H9 (cell line): ENCODE data around the gene NAA16. TPM values are rescaled to one million over a fixed set of nuclear protein-coding genes. Genes with fewer than 3 reads are reported as not detected.
A peak's percentile ranks its signal among the peaks of the same experiment; 100 is the strongest.

Experiments used
- DNase-seq: peaks from one replicate; pipeline ENCODE4 v3.0.0-alpha.2; 2017
- H2AFZ ChIP-seq: one replicate; pipeline ENCODE4 v1.6.1; 2013; ENCODE audit warnings: mild to moderate bottlenecking, low read length, control low read depth, moderate library complexity
- H2AK5ac ChIP-seq: 2 replicates; pipeline ENCODE4 v1.6.1; 2013; ENCODE audit warnings: low read length, control low read depth, mixed read lengths; ENCODE audit not compliant: insufficient read length
- H2BK120ac ChIP-seq: one replicate; pipeline ENCODE4 v1.6.1; 2013; ENCODE audit warnings: low read depth, mild to moderate bottlenecking, low read length, control low read depth, inconsistent platforms; ENCODE audit not compliant: poor library complexity, severe bottlenecking
- H2BK12ac ChIP-seq: 2 replicates; pipeline ENCODE4 v1.6.1; 2013; ENCODE audit warnings: low read length, control low read depth, mixed read lengths, low read depth; ENCODE audit not compliant: insufficient read length
- H2BK15ac ChIP-seq: 2 replicates; pipeline ENCODE4 v1.6.1; 2013; ENCODE audit warnings: low read depth, low read length, control low read depth
- H2BK20ac ChIP-seq: one replicate; pipeline ENCODE4 v1.6.1; 2013; ENCODE audit warnings: low read depth, mild to moderate bottlenecking, low read length, control low read depth, inconsistent platforms; ENCODE audit not compliant: poor library complexity, severe bottlenecking
- H2BK5ac ChIP-seq: 2 replicates; pipeline ENCODE4 v1.6.1; 2013; ENCODE audit warnings: low read length, control low read depth, mixed read lengths; ENCODE audit not compliant: insufficient read length
- H3K14ac ChIP-seq: 2 replicates; pipeline ENCODE4 v1.6.1; 2013; ENCODE audit warnings: low read length, control low read depth; ENCODE audit not compliant: insufficient read depth
- H3K18ac ChIP-seq: 2 replicates; pipeline ENCODE4 v1.6.1; 2013; ENCODE audit warnings: low read depth, mild to moderate bottlenecking, mixed read lengths, low read length, control low read depth; ENCODE audit not compliant: insufficient read length
- H3K23ac ChIP-seq: 2 replicates; pipeline ENCODE4 v1.6.1; 2013; ENCODE audit warnings: low read length, control low read depth, mixed read lengths, low read depth; ENCODE audit not compliant: insufficient read length
- H3K23me2 ChIP-seq: 2 replicates; pipeline ENCODE4 v1.6.1; 2013; ENCODE audit warnings: low read depth, mild to moderate bottlenecking, mixed read lengths, low read length, control low read depth; ENCODE audit not compliant: insufficient read length, poor library complexity, severe bottlenecking
- H3K27ac ChIP-seq: 2 replicates; pipeline ENCODE4 v1.5.1; 2013; ENCODE audit warnings: low read length, control low read depth, mixed read lengths, low read depth; ENCODE audit not compliant: insufficient read length
- H3K27me3 ChIP-seq: 2 replicates; pipeline ENCODE4 v1.6.1; 2013; ENCODE audit warnings: low read length, control low read depth, inconsistent platforms; ENCODE audit not compliant: insufficient read depth
- H3K4ac ChIP-seq: 2 replicates; pipeline ENCODE4 v1.6.1; 2013; ENCODE audit warnings: low read depth, mild to moderate bottlenecking, control low read depth, inconsistent platforms, low read length, moderate library complexity
- H3K4me1 ChIP-seq: 2 replicates; pipeline ENCODE4 v1.6.1; 2013; ENCODE audit warnings: low read length, control low read depth, inconsistent platforms; ENCODE audit not compliant: insufficient read depth
- H3K4me2 ChIP-seq: 2 replicates; pipeline ENCODE4 v1.6.1; 2013; ENCODE audit warnings: low read length, control low read depth, mixed read lengths; ENCODE audit not compliant: insufficient read length, insufficient read depth
- H3K56ac ChIP-seq: 2 replicates; pipeline ENCODE4 v1.6.1; 2013; ENCODE audit warnings: low read depth, mild to moderate bottlenecking, mixed read lengths, low read length, control low read depth; ENCODE audit not compliant: insufficient read length
- H3K79me1 ChIP-seq: 2 replicates; pipeline ENCODE4 v1.6.1; 2013; ENCODE audit warnings: low read depth, mild to moderate bottlenecking, moderate library complexity, low read length, control low read depth, inconsistent platforms; ENCODE audit not compliant: insufficient read depth, poor library complexity, severe bottlenecking
- H3K79me2 ChIP-seq: 2 replicates; pipeline ENCODE4 v1.6.1; 2013; ENCODE audit warnings: low read length, control low read depth, inconsistent platforms; ENCODE audit not compliant: insufficient read depth
- H3K9ac ChIP-seq: 2 replicates; pipeline ENCODE4 v1.6.1; 2013; ENCODE audit warnings: low read length, control low read depth, mixed read lengths; ENCODE audit not compliant: insufficient read length; ENCODE audit errors: extremely low read depth
- H3K9me3 ChIP-seq: one replicate; pipeline ENCODE4 v1.6.1; 2013; ENCODE audit warnings: low read depth, low read length, inconsistent platforms; ENCODE audit not compliant: control insufficient read depth
- H3T11ph ChIP-seq: one replicate; pipeline ENCODE4 v1.6.1; 2013; ENCODE audit warnings: mild to moderate bottlenecking, low read length, control low read depth, inconsistent platforms
- H4K20me1 ChIP-seq: one replicate; pipeline ENCODE4 v1.6.1; 2013; ENCODE audit not compliant: control insufficient read depth, insufficient read length, insufficient read depth
- H4K5ac ChIP-seq: 2 replicates; pipeline ENCODE4 v1.6.1; 2013; ENCODE audit warnings: low read depth, mild to moderate bottlenecking, mixed read lengths, low read length, control low read depth; ENCODE audit not compliant: insufficient read length
- H4K8ac ChIP-seq: replicated peaks from 2 replicates; pipeline ENCODE4 v1.6.1; 2013; ENCODE audit warnings: low read length, control low read depth, mixed read lengths, low read depth; ENCODE audit not compliant: insufficient read length
- H4K91ac ChIP-seq: 2 replicates; pipeline ENCODE4 v1.6.1; 2013; ENCODE audit warnings: low read depth, mild to moderate bottlenecking, moderate library complexity, mixed read lengths, low read length, control low read depth; ENCODE audit not compliant: insufficient read length
- H3K27ac Mint-ChIP-seq, 3 experiments: 2 replicates in 2 of 3; 3 replicates in 1 of 3; pipeline ENCODE4 v1.8.0; 2020 to 2021; ENCODE audit warnings: mixed read lengths in 3 of 3, mild to moderate bottlenecking in 1 of 3, moderate library complexity in 1 of 3
- H3K27me3 Mint-ChIP-seq: 2 replicates; pipeline ENCODE4 v1.8.0; 2021; ENCODE audit warnings: low read depth, mild to moderate bottlenecking, moderate library complexity, mixed read lengths
- H3K36me3 Mint-ChIP-seq, 3 experiments: 2 replicates in 2 of 3; 3 replicates in 1 of 3; pipeline ENCODE4 v1.8.0; 2020 to 2021; ENCODE audit warnings: low read depth in 3 of 3, mixed read lengths in 3 of 3; ENCODE audit not compliant: insufficient read depth in 1 of 3
- H3K4me1 Mint-ChIP-seq, 2 experiments: 2 replicates each; pipeline ENCODE4 v1.8.0; 2020; ENCODE audit warnings: mixed read lengths in 2 of 2
- H3K4me3 Mint-ChIP-seq, 2 experiments: 2 replicates in 1 of 2; 3 replicates in 1 of 2; pipeline ENCODE4 v1.8.0; 2020 to 2021; ENCODE audit warnings: mild to moderate bottlenecking in 2 of 2, mixed read lengths in 2 of 2, moderate library complexity in 1 of 2
- H3K9me3 Mint-ChIP-seq, 2 experiments: 2 replicates in 1 of 2; 3 replicates in 1 of 2; pipeline ENCODE4 v1.8.0; 2020; ENCODE audit warnings: mild to moderate bottlenecking in 2 of 2, mixed read lengths in 2 of 2, moderate library complexity in 1 of 2
- CTCF ChIP-seq: fragments of 200-600 bp; sonication (generic); conservative IDR thresholded peaks from 3 replicates; pipeline ENCODE4 v1.8.0; 2021; ENCODE audit warnings: antibody characterized with exemption, mild to moderate bottlenecking
- WGBS: extraction: QIAGEN DNeasy Blood & Tissue Kit; methylation state at CpG from one replicate; pipeline ENCODE4 v1.1.7; 2013; ENCODE audit warnings: missing lambda C conversion rate, low lambda C conversion rate, mixed read lengths; ENCODE audit not compliant: insufficient read length; ENCODE audit errors: extremely low coverage; 5-methylcytosine and 5-hydroxymethylcytosine counted together
- total RNA-seq: library from RNA; stranded (reverse); gene quantifications from 2 replicates; pipeline ENCODE4 v1.2.1, GENCODE V29; 2021

Gene NAA16
- total RNA-seq, 1 experiment from 2014 or later, result 37.7 TPM

GRCh38 chr13:41345165-41345913 lies 34.3 kb downstream of the NAA16 start:
- Histone ChIP-seq H3K23ac (no peak overlapping the region), H2BK120ac (no peak overlapping the region), H4K20me1 (no peaks in the 10 kb centered on the region), H3K23me2 (no peaks in the 10 kb centered on the region), H2BK15ac (no peak overlapping the region), H2AK5ac (no peak overlapping the region), H3K9me3 (no peaks in the 10 kb centered on the region), H3K14ac (no peak overlapping the region), H2BK5ac (no peak overlapping the region), H3K4me2 (no peak overlapping the region), H3K56ac (no peak overlapping the region), H3K18ac (no peak overlapping the region), H2BK12ac (no peak overlapping the region), H2BK20ac (no peak overlapping the region), H4K5ac (no peak overlapping the region), H3K4ac (no peak overlapping the region), H3K79me1 (peaks cover 3% of the 10 kb centered on the region), H3K9ac (no peak overlapping the region), H3K27ac (no peak overlapping the region), H3T11ph (no peak overlapping the region), H4K8ac (no peak overlapping the region), H3K4me1 (no peaks in the 10 kb centered on the region), H3K27me3 (no peaks in the 10 kb centered on the region), H3K79me2 (no peaks in the 10 kb centered on the region; the same call in 1 of the 2 replicates), H2AFZ (no peak overlapping the region), H4K91ac (no peak overlapping the region)
- no peak for DNase-seq
- no CpG with 5 or more reads among the region's 9 CpGs for WGBS
- TF ChIP-seq CTCF, result no peak
- no peak overlapping the region for H3K4me3 Mint-ChIP-seq
- H3K27ac Mint-ChIP-seq, result peak overlapping the region in 2 of 3 experiments; percentile 28 to 58; a peak in 2 of 7 replicates
- peaks cover 7 to 19% of the 10 kb centered on the region in 2 experiments for H3K4me1 Mint-ChIP-seq
- no peaks in the 10 kb centered on the region for H3K9me3 Mint-ChIP-seq
- no peaks in the 10 kb centered on the region for H3K27me3 Mint-ChIP-seq
- H3K36me3 Mint-ChIP-seq, result peaks cover 41 to 75% (median 54%) of the 10 kb centered on the region in 3 experiments
